Heart left ventricle (tissue), 13 donors: ENCODE data around the gene ANO4.

Source experiments
- CTCF ChIP-seq, 12 donors: fragments of 200-600 bp; sonication (generic) in 4 of 12; IDR thresholded peaks; one replicate each; pipeline versions ENCODE4 v1.5.0 to v1.8.0; 2018 to 2022; ENCODE audit warnings: antibody characterized with exemption in 12 of 12, mild to moderate bottlenecking in 5 of 12
- POLR2A ChIP-seq, 2 donors: fragments of 450-650 bp; IDR thresholded peaks; one replicate each; pipeline ENCODE4 v1.6.1; 2017; ENCODE audit warnings: antibody characterized with exemption in 2 of 2, mild to moderate bottlenecking in 2 of 2, moderate library complexity in 2 of 2
- donor health status: ischemic (EF 13 %, LVEDD 7.1; RV severe dilation, severe dysfunction).
- donor health status: DM: no; HTN: yes; CAD: no.
- donor health status: DM: no; HTN: no; CAD: no.
- donor health status: ischemic (EF 25% LVEDD 6.9; RV normal size, moderate dysfunction).
- donor health status: ischemic (EF 25% LVEDD 5.7; RV mildly dilated, moderate dysfunction).
- donor health status: ischemic (EF 35%, LVEDD 5.7; RV mildly dilated, moderate dysfunction).
- donor health status: nonischemic (EF 11% LVEDD 7.7; RV severe dilation, severe dysfunction).
- donor health status: DM: yes; HTN: yes; CAD: no.
- donor health status: PGD.
- donor health status: ischemic (EF 29% LVEDD 5.4; RV normal size, mild dysfunction).
- donor health status: nonischemic (EF 23%, LVEDD 6.1; RV moderate dilation, normal function).

- TF ChIP-seq CTCF (IDR thresholded peaks at IDR 0.05) (no peak), POLR2A (IDR thresholded peaks at IDR 0.05) (no peak)
These were observed 226.9 kb downstream of the ANO4 start for GRCh38 chr12:101021442-101021841.
